ENCODE results near the gene EXOC3. TPM values are rescaled to one million over a fixed set of nuclear protein-coding genes. Genes with fewer than 3 reads are reported as not detected.

EXOC3 gene
- total RNA-seq, 2 donors from 2014 or later = 38.6 to 53.7 TPM

GRCh38 chr5:436641-436975 lies 6.4 kb upstream of the EXOC3 start:
- no peak for TF ChIP-seq CTCF (conservative IDR thresholded peaks at IDR 0.05)
- Histone ChIP-seq H3K9ac (ENCODE audit: extremely low read depth, low read length, poor library complexity, severe bottlenecking) (no peak overlapping the region), H3K27ac (ENCODE audit: low read depth, low read length) (no peak overlapping the region), H3K4me3 (ENCODE audit: low read length) (no peak overlapping the region), H3K4me1 (ENCODE audit: control insufficient read depth, insufficient read depth, low read length) (no peaks in the 10 kb centered on the region), H3K27me3 (ENCODE audit: control insufficient read depth, insufficient read depth, low read length, poor library complexity, severe bottlenecking) (no peaks in the 10 kb centered on the region), H3K9me3 (ENCODE audit: control insufficient read depth, low read length) (no peaks in the 10 kb centered on the region), H3K36me3 (ENCODE audit: control insufficient read depth, insufficient read depth, low read length) (no peaks in the 10 kb centered on the region)
- H3K27me3 Mint-ChIP-seq (ENCODE audit: insufficient read depth) = peaks cover 7% of the 10 kb centered on the region
- DNase-seq = no peak
- H3K4me3 Mint-ChIP-seq = no peak overlapping the region
- no peaks in the 10 kb centered on the region for H3K9me3 Mint-ChIP-seq
- H3K27ac Mint-ChIP-seq = no peak overlapping the region
- peaks cover 1% of the 10 kb centered on the region for H3K4me1 Mint-ChIP-seq
- 70 to 71% methylated on average over 5 of the region's 5 CpGs for WGBS, 2 experiments (ENCODE audit: insufficient coverage in 1 of 2, insufficient read length in 1 of 2)
- H3K36me3 Mint-ChIP-seq (ENCODE audit: low read depth) = no peaks in the 10 kb centered on the region

GRCh38 chr5:437281-437771 lies 5.7 kb upstream of the EXOC3 start:
- Histone ChIP-seq H3K36me3 (ENCODE audit: control insufficient read depth, insufficient read depth, low read length) (no peaks in the 10 kb centered on the region), H3K4me1 (ENCODE audit: control insufficient read depth, insufficient read depth, low read length) (no peaks in the 10 kb centered on the region), H3K9me3 (ENCODE audit: control insufficient read depth, low read length) (no peaks in the 10 kb centered on the region), H3K27ac (ENCODE audit: low read depth, low read length) (no peak overlapping the region), H3K27me3 (ENCODE audit: control insufficient read depth, insufficient read depth, low read length, poor library complexity, severe bottlenecking) (no peaks in the 10 kb centered on the region), H3K9ac (ENCODE audit: extremely low read depth, low read length, poor library complexity, severe bottlenecking) (no peak overlapping the region), H3K4me3 (ENCODE audit: low read length) (no peak overlapping the region)
- DNase-seq = peak; percentile 30
- no peak overlapping the region for H3K27ac Mint-ChIP-seq
- H3K27me3 Mint-ChIP-seq (ENCODE audit: insufficient read depth) = peaks cover 7% of the 10 kb centered on the region
- WGBS, 2 experiments (ENCODE audit: insufficient coverage in 1 of 2, insufficient read length in 1 of 2) = 92 to 93% methylated on average over 12 to 18 of the region's 18 CpGs
- no peak overlapping the region for H3K4me3 Mint-ChIP-seq
- H3K36me3 Mint-ChIP-seq (ENCODE audit: low read depth) = no peaks in the 10 kb centered on the region
- no peak for TF ChIP-seq CTCF (conservative IDR thresholded peaks at IDR 0.05)
- no peaks in the 10 kb centered on the region for H3K4me1 Mint-ChIP-seq
- no peaks in the 10 kb centered on the region for H3K9me3 Mint-ChIP-seq

DNA sequence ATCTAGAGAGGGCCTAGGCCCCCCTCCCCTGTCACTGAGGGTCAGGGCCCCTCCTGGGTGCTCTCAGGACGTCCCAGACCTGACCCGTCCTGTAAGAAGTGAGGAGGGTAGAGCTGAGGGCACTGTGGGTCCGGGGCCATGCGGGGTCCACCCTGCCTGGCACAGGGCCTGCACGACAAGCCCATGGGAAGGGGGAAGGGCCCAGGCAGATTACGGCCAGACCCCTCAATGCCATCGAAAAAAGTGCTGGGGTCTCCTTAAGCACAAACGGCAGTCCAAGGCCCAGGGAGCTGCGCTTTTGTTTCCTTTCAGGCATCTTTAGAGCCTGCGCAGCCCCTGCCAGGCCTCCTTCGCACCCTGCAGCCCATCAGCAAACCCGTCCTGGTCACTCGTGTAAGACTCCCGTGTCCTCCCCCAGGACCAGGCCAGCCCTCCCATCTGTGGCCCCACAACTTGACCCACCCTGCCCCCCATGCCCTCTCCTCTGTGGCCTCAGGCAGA lies 4.4 kb upstream of the EXOC3 start:
- H3K9ac ChIP-seq (ENCODE audit: extremely low read depth, low read length, poor library complexity, severe bottlenecking) = no peak overlapping the region
- peak; percentile 32 for DNase-seq
- H3K36me3 ChIP-seq (ENCODE audit: control insufficient read depth, insufficient read depth, low read length) = no peaks in the 10 kb centered on the region
- no peak for TF ChIP-seq CTCF (conservative IDR thresholded peaks at IDR 0.05)
- Mint-ChIP-seq H3K36me3 (ENCODE audit: low read depth) (no peaks in the 10 kb centered on the region), H3K9me3 (no peaks in the 10 kb centered on the region), H3K27me3 (ENCODE audit: insufficient read depth) (peaks cover 7% of the 10 kb centered on the region), H3K4me3 (no peak overlapping the region), H3K4me1 (no peaks in the 10 kb centered on the region), H3K27ac (no peak overlapping the region)
- H3K4me3 ChIP-seq (ENCODE audit: low read length) = no peak overlapping the region
- no peaks in the 10 kb centered on the region for H3K4me1 ChIP-seq (ENCODE audit: control insufficient read depth, insufficient read depth, low read length)
- no peak overlapping the region for H3K27ac ChIP-seq (ENCODE audit: low read depth, low read length)
- WGBS, 2 experiments (ENCODE audit: insufficient coverage in 1 of 2, insufficient read length in 1 of 2) = 89 to 100% methylated on average over 7 to 14 of the region's 14 CpGs
- H3K27me3 ChIP-seq (ENCODE audit: control insufficient read depth, insufficient read depth, low read length, poor library complexity, severe bottlenecking) = no peaks in the 10 kb centered on the region
- no peaks in the 10 kb centered on the region for H3K9me3 ChIP-seq (ENCODE audit: control insufficient read depth, low read length)
